Ureter (tissue), 1 donor: Measurements from ENCODE around the gene NPAS2. TPM values are rescaled to one million over a fixed set of nuclear protein-coding genes. Genes with fewer than 3 reads are reported as not detected.

Experiments
- DNase-seq: peaks from one replicate; pipeline ENCODE4 v3.0.0-alpha.2; 2020; ENCODE audit warnings: low spot score
- total RNA-seq: library from RNA; stranded (reverse); gene quantifications from one replicate; pipeline ENCODE4 v1.2.4, GENCODE V29; 2023
- donor health status: DM: yes; HTN: yes; CAD: no.

The NPAS2 gene
- total RNA-seq, 1 donor from 2014 or later: 102 TPM

GRCh38 chr2:100903534-100904258 lies 83.8 kb downstream of the NPAS2 start:
- DNase-seq: no peak

- DNase-seq: peak; percentile 19
These were observed 85.3 kb downstream of the NPAS2 start for GRCh38 chr2:100905132-100905805.

- DNase-seq: no peak
These were observed 86.2 kb downstream of the NPAS2 start for GRCh38 chr2:100906131-100906530.

GRCh38 chr2:100906679-100907078 lies 86.7 kb downstream of the NPAS2 start:
- DNase-seq: no peak

GRCh38 chr2:100907832-100908231 lies 87.9 kb downstream of the NPAS2 start:
- DNase-seq: no peak

- peak; percentile 39 for DNase-seq
These were observed 89.7 kb downstream of the NPAS2 start for GRCh38 chr2:100909534-100910081.

GRCh38 chr2:100910111-100910510 lies 90.2 kb downstream of the NPAS2 start:
- no peak for DNase-seq

- DNase-seq: no peak
These were observed 99.4 kb downstream of the NPAS2 start for GRCh38 chr2:100919316-100919715.

GRCh38 chr2:100921685-100922161 lies 101.8 kb downstream of the NPAS2 start:
- DNase-seq: no peak

- DNase-seq: no peak
These were observed 103.6 kb downstream of the NPAS2 start for GRCh38 chr2:100923461-100924060.

GRCh38 chr2:100924122-100924519 lies 104.2 kb downstream of the NPAS2 start:
- no peak for DNase-seq

GRCh38 chr2:100924520-100925451 lies 104.8 kb downstream of the NPAS2 start:
- no peak for DNase-seq

GRCh38 chr2:100928235-100928634 lies 108.3 kb downstream of the NPAS2 start:
- no peak for DNase-seq

GRCh38 chr2:100929147-100929546 lies 109.2 kb downstream of the NPAS2 start:
- DNase-seq: no peak

- no peak for DNase-seq
These were observed 114.8 kb downstream of the NPAS2 start for GRCh38 chr2:100934504-100935371.

- DNase-seq: no peak
These were observed 115.4 kb downstream of the NPAS2 start for GRCh38 chr2:100935372-100935752.

- no peak for DNase-seq
These were observed 116.3 kb downstream of the NPAS2 start for GRCh38 chr2:100936070-100936741.

- no peak for DNase-seq
These were observed 117.1 kb downstream of the NPAS2 start for GRCh38 chr2:100936972-100937542.
